Uterus (tissue), 4 donors: ENCODE measurements around the gene NAP1L5. TPM values are rescaled to one million over a fixed set of nuclear protein-coding genes. Genes with fewer than 3 reads are reported as not detected.

ENCODE experiments used
- DNase-seq, 2 donors: peaks; one replicate each; pipeline ENCODE4 v3.0.0-alpha.2; 2019 to 2020
- H3K27ac ChIP-seq, 2 donors: fragments of 200-600 bp; sonication (generic); 1 replicate in 1 of 2; 2 replicates in 1 of 2; pipeline ENCODE4 v1.5.1; 2016 to 2018
- H3K27me3 ChIP-seq, 2 donors: fragments of 200-600 bp; sonication (generic); one replicate each; pipeline ENCODE4 v1.5.1; 2018 to 2019; ENCODE audit warnings: control low read depth in 1 of 2
- H3K36me3 ChIP-seq, 2 donors: fragments of 200-600 bp; sonication (generic); one replicate each; pipeline ENCODE4 v1.5.1; 2019; ENCODE audit warnings: control low read depth in 1 of 2
- H3K4me1 ChIP-seq, 2 donors: fragments of 200-600 bp; sonication (generic); one replicate each; pipeline ENCODE4 v1.5.1; 2018 to 2019; ENCODE audit warnings: control low read depth in 1 of 2
- H3K4me3 ChIP-seq, 2 donors: fragments of 200-600 bp; sonication (generic); 1 replicate in 1 of 2; 2 replicates in 1 of 2; pipeline ENCODE4 v1.5.1; 2018 to 2019; ENCODE audit warnings: mild to moderate bottlenecking in 1 of 2
- H3K9me3 ChIP-seq, 2 donors: fragments of 200-600 bp; sonication (generic); one replicate each; pipeline ENCODE4 v1.5.1; 2019; ENCODE audit warnings: control low read depth in 1 of 2
- CTCF ChIP-seq, 4 experiments: fragments of 200-600 bp in 2 of 4; fragments of 450-650 bp in 2 of 4; sonication (generic) in 2 of 4; IDR thresholded peaks; one replicate each; pipeline ENCODE4 v1.5.1; 2016 to 2019; ENCODE audit warnings: antibody characterized with exemption in 4 of 4, mild to moderate bottlenecking in 2 of 4, moderate library complexity in 1 of 4
- POLR2A ChIP-seq, 2 donors: fragments of 450-650 bp; IDR thresholded peaks; one replicate each; pipeline ENCODE4 v1.6.1; 2016; ENCODE audit warnings: antibody characterized with exemption in 2 of 2, mild to moderate bottlenecking in 1 of 2, moderate library complexity in 1 of 2
- intact Hi-C: fragments of 100-400 bp; cut with DNase I; formaldehyde crosslinking; loops from one replicate; pipeline ENCODE4 v1.15.1; 2023; ENCODE audit warnings: low total_unique reads
- total RNA-seq, 4 donors: library from RNA; depleted of rRNA in 3 of 4; stranded (reverse); fragments of >200 nt in 3 of 4; gene quantifications; one replicate each; pipeline versions ENCODE4 v1.1.0 to v1.2.4, GENCODE V29; 2014 to 2023
- donor health status: DM: yes; HTN: yes; CAD: no.

The NAP1L5 gene
- total RNA-seq, 4 donors from 2014 or later: 3.8 to 15.6 (median 10.4) TPM

- H3K9me3 ChIP-seq: peaks cover 0 to 13% of the 10 kb centered on the region in 2 donors
- no peak overlapping the region for H3K4me3 ChIP-seq
- no peaks in the 10 kb centered on the region for H3K4me1 ChIP-seq
- no peaks in the 10 kb centered on the region for H3K36me3 ChIP-seq
- no peaks in the 10 kb centered on the region for H3K27me3 ChIP-seq
- H3K27ac ChIP-seq: no peak overlapping the region
- intact Hi-C loops: no loop called here
- DNase-seq: no peak
- TF ChIP-seq POLR2A (IDR thresholded peaks at IDR 0.05) (no peak), CTCF (IDR thresholded peaks at IDR 0.05) (no peak)
Measured at GRCh38 chr4:88718098-88718497, 20.5 kb upstream of the NAP1L5 start.

- DNase-seq: no peak
- Histone ChIP-seq H3K9me3 (peaks cover 0 to 13% of the 10 kb centered on the region in 2 donors), H3K27me3 (no peaks in the 10 kb centered on the region), H3K27ac (no peak overlapping the region), H3K36me3 (no peaks in the 10 kb centered on the region), H3K4me1 (no peaks in the 10 kb centered on the region), H3K4me3 (no peak overlapping the region)
- intact Hi-C loops: no loop called here
- no peak for TF ChIP-seq POLR2A (IDR thresholded peaks at IDR 0.05)
Measured at GRCh38 chr4:88713782-88714181, 16.2 kb upstream of the NAP1L5 start.

- Histone ChIP-seq H3K36me3 (no peaks in the 10 kb centered on the region), H3K9me3 (no peaks in the 10 kb centered on the region), H3K27me3 (no peaks in the 10 kb centered on the region), H3K4me1 (no peaks in the 10 kb centered on the region), H3K27ac (no peak overlapping the region), H3K4me3 (no peak overlapping the region)
- intact Hi-C loops: no loop called here
- TF ChIP-seq POLR2A (IDR thresholded peaks at IDR 0.05) (no peak), CTCF (IDR thresholded peaks at IDR 0.05) (no peak)
- DNase-seq: no peak
Measured at GRCh38 chr4:88709989-88710388, 12.4 kb upstream of the NAP1L5 start.

- peak; percentile 32 to 41 for DNase-seq
- H3K9me3 ChIP-seq: no peaks in the 10 kb centered on the region
- H3K36me3 ChIP-seq: no peaks in the 10 kb centered on the region
- no peak overlapping the region for H3K4me3 ChIP-seq
- H3K27ac ChIP-seq: peak overlapping the region; percentile 10 to 29
- intact Hi-C loops: loop anchor here (2.0 kb wide), 1 partner anchor 316 kb away; no protein-coding TSS in a partner anchor
- H3K27me3 ChIP-seq: no peaks in the 10 kb centered on the region
- TF ChIP-seq POLR2A (IDR thresholded peaks at IDR 0.05) (no peak), CTCF (IDR thresholded peaks at IDR 0.05) (peak; percentile 49 to 68 (median 56))
- no peaks in the 10 kb centered on the region for H3K4me1 ChIP-seq
Measured at GRCh38 chr4:88706574-88706973, 8.9 kb upstream of the NAP1L5 start.

- Histone ChIP-seq H3K27me3 (no peaks in the 10 kb centered on the region), H3K9me3 (no peaks in the 10 kb centered on the region), H3K4me1 (no peaks in the 10 kb centered on the region), H3K27ac (peak overlapping the region in 1 of 2 donors; percentile 11), H3K4me3 (no peak overlapping the region), H3K36me3 (no peaks in the 10 kb centered on the region)
- no peak for TF ChIP-seq POLR2A (IDR thresholded peaks at IDR 0.05)
- TF ChIP-seq CTCF (IDR thresholded peaks at IDR 0.05): no peak
- DNase-seq: no peak
- intact Hi-C loops: loop anchor here (2.0 kb wide), 1 partner anchor 317 kb away; no protein-coding TSS in a partner anchor
Measured at GRCh38 chr4:88705805-88706492, 8.3 kb upstream of the NAP1L5 start.
